Activated CD8-positive, alpha-beta T cell treated with anti-CD3 and anti-CD28 coated beads for 36 hours (primary cell): Measurements from ENCODE around the gene PRLHR. TPM values are rescaled to one million over a fixed set of nuclear protein-coding genes. Genes with fewer than 3 reads are reported as not detected.

Source experiments
- ATAC-seq: fragments of 200-7000 bp; cut with Tn5 transposase; one replicate; pipeline ENCODE4 v1.10.0; 2021; ENCODE audit warnings: mild to moderate bottlenecking, moderate library complexity
- CTCF ChIA-PET: fragments of 350-600 bp; sonication (Branson Sonifier 250); formaldehyde crosslinking; loops from one replicate; lab custom pipeline; 2021; ENCODE audit warnings: antibody characterized with exemption; lab: Charles Lee
- POLR2A ChIA-PET: fragments of 350-600 bp; sonication (Branson Sonifier 250); formaldehyde crosslinking; loops from one replicate; lab custom pipeline; 2021; ENCODE audit warnings: antibody characterized with exemption; lab: Charles Lee
- DNase-seq: peaks from one replicate; pipeline ENCODE4 v3.0.0-alpha.2; 2020
- H3K27ac Mint-ChIP-seq: one replicate; pipeline ENCODE4 v1.8.0; 2021; ENCODE audit warnings: mild to moderate bottlenecking, mixed read lengths
- H3K27me3 Mint-ChIP-seq: one replicate; pipeline ENCODE4 v1.8.0; 2021; ENCODE audit warnings: mixed read lengths
- H3K36me3 Mint-ChIP-seq: one replicate; pipeline ENCODE4 v1.8.0; 2021; ENCODE audit warnings: low read depth, mixed read lengths
- H3K4me1 Mint-ChIP-seq: one replicate; pipeline ENCODE4 v1.8.0; 2021; ENCODE audit warnings: low read depth, mixed read lengths
- H3K4me3 Mint-ChIP-seq: one replicate; pipeline ENCODE4 v1.8.0; 2021; ENCODE audit warnings: mild to moderate bottlenecking, moderate library complexity, mixed read lengths
- H3K9me3 Mint-ChIP-seq: one replicate; pipeline ENCODE4 v1.8.0; 2021; ENCODE audit warnings: mixed read lengths
- intact Hi-C: fragments of 100-400 bp; cut with micrococcal nuclease; formaldehyde crosslinking; loops from one replicate; pipeline ENCODE4 v1.10.0; 2022
- total RNA-seq, 2 experiments: library from RNA; stranded (reverse); gene quantifications; one replicate each; pipeline ENCODE4 v1.2.3, GENCODE V29; 2021
- TF ChIP-seq, protein P1 (sequence below): fragments of 200-600 bp; IDR thresholded peaks from one replicate; pipeline ENCODE4 v1.8.0; 2022; ENCODE audit warnings: antibody characterized with exemption, mild to moderate bottlenecking

PRLHR gene
- total RNA-seq, 2 experiments from 2014 or later: not detected

DNA sequence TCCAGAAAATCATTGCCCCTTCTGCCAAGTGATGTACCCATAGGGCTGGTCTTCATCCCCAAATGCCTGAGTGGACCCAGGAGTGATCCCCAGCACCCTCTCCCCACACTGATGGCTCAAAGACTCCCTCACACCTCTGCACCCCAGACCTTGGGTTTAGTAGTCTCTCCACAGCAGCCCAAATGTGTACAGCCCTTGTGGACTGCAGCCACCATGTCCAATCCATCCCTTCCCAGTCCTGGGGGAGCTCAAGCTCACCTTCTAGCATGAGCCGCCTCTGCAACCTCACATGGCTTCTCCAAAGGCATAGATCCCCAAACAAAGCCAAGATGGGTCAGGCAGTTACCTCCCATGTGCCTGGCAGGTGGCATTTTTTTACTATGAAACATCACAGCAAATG lies 50.1 kb downstream of the PRLHR start:
- no peaks in the 10 kb centered on the region for H3K36me3 Mint-ChIP-seq
- H3K27ac Mint-ChIP-seq: no peak overlapping the region
- ATAC-seq (no peak), DNase-seq (no peak)
- intact Hi-C loops: no loop called here
- no peak overlapping the region for H3K4me3 Mint-ChIP-seq
- peaks cover 29% of the 10 kb centered on the region for H3K27me3 Mint-ChIP-seq
- TF ChIP-seq, protein P1, sequence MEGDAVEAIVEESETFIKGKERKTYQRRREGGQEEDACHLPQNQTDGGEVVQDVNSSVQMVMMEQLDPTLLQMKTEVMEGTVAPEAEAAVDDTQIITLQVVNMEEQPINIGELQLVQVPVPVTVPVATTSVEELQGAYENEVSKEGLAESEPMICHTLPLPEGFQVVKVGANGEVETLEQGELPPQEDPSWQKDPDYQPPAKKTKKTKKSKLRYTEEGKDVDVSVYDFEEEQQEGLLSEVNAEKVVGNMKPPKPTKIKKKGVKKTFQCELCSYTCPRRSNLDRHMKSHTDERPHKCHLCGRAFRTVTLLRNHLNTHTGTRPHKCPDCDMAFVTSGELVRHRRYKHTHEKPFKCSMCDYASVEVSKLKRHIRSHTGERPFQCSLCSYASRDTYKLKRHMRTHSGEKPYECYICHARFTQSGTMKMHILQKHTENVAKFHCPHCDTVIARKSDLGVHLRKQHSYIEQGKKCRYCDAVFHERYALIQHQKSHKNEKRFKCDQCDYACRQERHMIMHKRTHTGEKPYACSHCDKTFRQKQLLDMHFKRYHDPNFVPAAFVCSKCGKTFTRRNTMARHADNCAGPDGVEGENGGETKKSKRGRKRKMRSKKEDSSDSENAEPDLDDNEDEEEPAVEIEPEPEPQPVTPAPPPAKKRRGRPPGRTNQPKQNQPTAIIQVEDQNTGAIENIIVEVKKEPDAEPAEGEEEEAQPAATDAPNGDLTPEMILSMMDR: no peak
- CTCF ChIA-PET: no interaction called here
- POLR2A ChIA-PET: no interaction called here
- no peaks in the 10 kb centered on the region for H3K9me3 Mint-ChIP-seq
- no peaks in the 10 kb centered on the region for H3K4me1 Mint-ChIP-seq

DNA sequence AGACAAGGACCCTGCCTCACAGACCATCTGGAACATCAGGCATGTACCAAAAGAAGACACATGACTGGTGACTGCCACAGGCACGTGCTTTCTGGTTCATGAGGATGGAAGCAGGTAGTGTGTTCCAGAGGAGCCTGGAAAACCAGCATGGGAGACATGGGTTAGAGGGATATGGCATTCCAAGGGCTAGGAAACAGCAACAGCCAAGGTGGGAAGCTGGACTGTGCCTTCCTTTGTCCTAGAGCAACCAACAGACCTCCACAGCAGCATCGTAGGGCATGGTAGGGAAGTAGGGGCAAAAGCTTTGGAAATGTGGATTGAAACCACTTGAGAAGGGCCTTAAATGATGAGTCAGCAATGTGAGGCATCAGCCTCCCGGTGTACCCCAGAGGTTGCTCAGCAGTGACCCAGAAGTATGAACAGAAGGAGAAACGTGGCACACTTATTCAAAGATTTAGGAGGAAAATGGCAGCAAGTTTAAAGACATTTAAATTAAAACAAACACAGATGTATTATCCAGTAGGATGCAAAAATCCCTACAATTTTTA lies 51.0 kb downstream of the PRLHR start:
- Mint-ChIP-seq H3K4me1 (no peaks in the 10 kb centered on the region), H3K27me3 (peaks cover 27% of the 10 kb centered on the region), H3K9me3 (no peaks in the 10 kb centered on the region), H3K4me3 (no peak overlapping the region), H3K27ac (no peak overlapping the region), H3K36me3 (no peaks in the 10 kb centered on the region)
- POLR2A ChIA-PET: no interaction called here
- TF ChIP-seq, protein P1: peak; percentile 34
- DNase-seq: no peak
- CTCF ChIA-PET: interaction anchor here (0.6 to 1.9 kb wide), 11 partner anchors 9 to 305 kb away, joined by 3 to 5 read pairs (median 3); no protein-coding TSS in a partner anchor
- intact Hi-C loops: no loop called here
- no peak for ATAC-seq

DNA sequence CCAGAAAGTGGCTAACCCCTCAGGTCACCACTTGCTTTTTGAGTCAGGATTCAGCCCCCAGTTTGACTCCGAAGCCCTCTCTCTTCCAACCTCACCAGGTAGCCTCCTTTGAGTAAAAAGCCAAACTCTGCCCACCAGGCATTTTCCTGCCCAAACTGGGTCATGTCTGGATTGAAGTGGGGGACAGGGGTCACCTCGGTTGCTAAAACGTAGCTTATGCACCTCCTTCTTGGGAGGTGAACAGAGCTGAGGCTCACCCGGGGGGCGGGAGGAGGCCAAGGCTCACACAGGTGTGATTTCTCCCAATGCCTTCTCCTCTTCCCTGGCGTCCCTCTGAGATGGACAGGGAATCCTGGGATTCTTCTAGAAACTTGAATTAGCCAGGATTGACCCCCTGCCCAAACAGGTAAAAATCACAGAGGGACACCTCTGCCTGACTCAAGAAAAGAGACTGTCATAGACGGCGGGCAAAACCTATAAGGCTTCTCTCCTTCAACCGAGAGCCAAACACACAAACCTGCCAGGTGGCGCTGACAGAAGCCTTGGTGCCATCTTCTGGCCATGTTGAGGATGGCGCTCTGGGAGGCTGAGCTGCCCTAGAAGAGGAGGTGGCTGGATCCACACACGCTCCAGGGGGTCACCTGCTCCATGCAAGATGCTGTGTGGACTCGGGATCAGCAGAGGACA lies 51.6 kb downstream of the PRLHR start:
- Mint-ChIP-seq H3K9me3 (no peaks in the 10 kb centered on the region), H3K27me3 (peaks cover 29% of the 10 kb centered on the region), H3K4me3 (no peak overlapping the region), H3K36me3 (no peaks in the 10 kb centered on the region), H3K4me1 (no peaks in the 10 kb centered on the region), H3K27ac (no peak overlapping the region)
- ChIA-PET CTCF (interaction anchor here (0.6 to 1.9 kb wide), 12 partner anchors 8 to 306 kb away, joined by 3 to 8 read pairs (median 3); no protein-coding TSS in a partner anchor), POLR2A (no interaction called here)
- DNase-seq (peak; percentile 67), ATAC-seq (peak; percentile 74)
- TF ChIP-seq, protein P1: peak; percentile 50
- intact Hi-C loops: no loop called here

DNA sequence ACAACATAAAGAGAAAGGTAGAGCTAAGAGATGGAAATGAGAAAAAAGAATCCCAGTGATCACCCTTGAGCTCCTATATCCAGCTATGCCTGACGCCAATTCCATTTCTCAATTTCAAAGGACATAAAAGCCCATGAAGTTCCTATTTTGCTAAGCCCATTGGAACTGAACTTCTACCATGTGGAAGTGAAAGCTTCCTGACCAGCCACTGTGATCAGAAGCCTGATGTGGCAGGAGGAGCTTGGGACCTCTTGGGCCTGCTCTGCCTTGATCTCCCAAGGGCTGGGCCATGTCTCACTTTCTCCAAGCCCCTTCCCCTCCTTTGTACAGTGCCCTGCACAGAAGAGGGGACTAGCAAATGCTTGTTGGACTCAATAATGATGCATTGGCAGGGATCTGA lies 52.7 kb downstream of the PRLHR start:
- TF ChIP-seq, protein P1: no peak
- intact Hi-C loops: no loop called here
- no peak overlapping the region for H3K27ac Mint-ChIP-seq
- no peaks in the 10 kb centered on the region for H3K36me3 Mint-ChIP-seq
- CTCF ChIA-PET: interaction anchor here (1.5 kb wide), 1 partner anchor 84 kb away, joined by 8 read pairs; no protein-coding TSS in a partner anchor
- H3K4me3 Mint-ChIP-seq: no peak overlapping the region
- DNase-seq (no peak), ATAC-seq (no peak)
- POLR2A ChIA-PET: no interaction called here
- H3K27me3 Mint-ChIP-seq: peaks cover 27% of the 10 kb centered on the region
- no peaks in the 10 kb centered on the region for H3K4me1 Mint-ChIP-seq
- no peaks in the 10 kb centered on the region for H3K9me3 Mint-ChIP-seq

DNA sequence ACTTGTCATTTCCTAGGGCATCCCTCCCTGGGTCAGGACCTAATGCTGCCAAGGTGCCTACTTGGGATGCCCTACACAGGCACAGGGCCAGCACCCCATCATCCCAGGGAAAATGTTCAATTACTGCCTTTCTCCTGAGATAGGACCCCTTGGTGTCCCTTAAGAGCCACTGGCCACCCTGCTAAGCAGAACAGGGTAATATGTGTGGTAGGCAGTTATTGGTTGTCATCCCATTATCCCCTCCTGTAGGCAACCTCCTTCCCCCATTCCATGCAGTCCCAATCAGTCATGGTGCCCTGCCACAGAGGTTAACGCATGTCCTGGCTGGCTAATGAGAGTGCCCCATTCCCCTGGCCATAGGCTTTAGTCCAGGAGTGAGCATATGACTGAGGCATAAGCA lies 53.2 kb downstream of the PRLHR start:
- H3K27ac Mint-ChIP-seq: no peak overlapping the region
- DNase-seq: no peak
- POLR2A ChIA-PET: no interaction called here
- no peaks in the 10 kb centered on the region for H3K4me1 Mint-ChIP-seq
- H3K9me3 Mint-ChIP-seq: no peaks in the 10 kb centered on the region
- peaks cover 29% of the 10 kb centered on the region for H3K27me3 Mint-ChIP-seq
- TF ChIP-seq, protein P1: no peak
- ATAC-seq: no peak
- no peaks in the 10 kb centered on the region for H3K36me3 Mint-ChIP-seq
- no peak overlapping the region for H3K4me3 Mint-ChIP-seq
- intact Hi-C loops: no loop called here
- CTCF ChIA-PET: interaction anchor here (1.5 kb wide), 1 partner anchor 83 kb away, joined by 8 read pairs; no protein-coding TSS in a partner anchor
